A673 (cell line): Measurements from ENCODE around the gene SARNP. TPM values are rescaled to one million over a fixed set of nuclear protein-coding genes. Genes with fewer than 3 reads are reported as not detected.

Source experiments
- BruUV-seq: library from RNA; stranded (reverse); fragments of 400-500 nt; replicated peaks from 2 replicates; lab custom pipeline; 2021; lab: Mats Ljungman, UMichigan
- CTCF ChIA-PET: fragments of 300-600 bp; sonication (Branson Sonifier 250); formaldehyde crosslinking; loops from one replicate; lab custom pipeline; 2022; ENCODE audit warnings: antibody characterized with exemption; lab: Charles Lee
- POLR2A ChIA-PET: fragments of 300-600 bp; sonication (Branson Sonifier 250); formaldehyde crosslinking; loops from one replicate; lab custom pipeline; 2022; ENCODE audit warnings: antibody characterized with exemption; ENCODE audit not compliant: low non-redundant PET; lab: Charles Lee
- DNase-seq: peaks from one replicate; pipeline ENCODE4 v3.0.0-alpha.2; 2015; ENCODE audit warnings: low spot score
- H3K27ac ChIP-seq: fragments of 200-600 bp; sonication (generic); 2 replicates; pipeline ENCODE4 v1.5.1; 2016; ENCODE audit warnings: mixed run types, low read depth, mild to moderate bottlenecking, mixed read lengths, antibody characterized with exemption, low read length; ENCODE audit not compliant: poor library complexity, severe bottlenecking
- H3K27me3 ChIP-seq: fragments of 200-600 bp; sonication (generic); replicated peaks from 2 replicates; pipeline ENCODE4 v1.6.1; 2017; ENCODE audit warnings: mixed run types, low read depth, mild to moderate bottlenecking, mixed read lengths, antibody characterized with exemption, low read length; ENCODE audit not compliant: insufficient read depth, poor library complexity
- H3K36me3 ChIP-seq: fragments of 200-600 bp; sonication (generic); 2 replicates; pipeline ENCODE4 v1.6.1; 2016; ENCODE audit warnings: mixed run types, mild to moderate bottlenecking, mixed read lengths, antibody characterized with exemption, low read length; ENCODE audit not compliant: insufficient read depth, poor library complexity, severe bottlenecking
- H3K4me1 ChIP-seq: fragments of 200-600 bp; sonication (generic); 2 replicates; pipeline ENCODE4 v1.6.1; 2017; ENCODE audit warnings: mixed run types, mild to moderate bottlenecking, mixed read lengths, antibody characterized with exemption, low read length; ENCODE audit not compliant: insufficient read depth, poor library complexity, severe bottlenecking
- H3K4me3 ChIP-seq: fragments of 200-600 bp; sonication (generic); 2 replicates; pipeline ENCODE4 v1.5.1; 2016; ENCODE audit warnings: low read depth, mixed run types, mild to moderate bottlenecking, mixed read lengths, low read length; ENCODE audit not compliant: poor library complexity, severe bottlenecking
- H3K9me3 ChIP-seq: fragments of 200-600 bp; sonication (generic); 2 replicates; pipeline ENCODE4 v1.6.1; 2016; ENCODE audit warnings: mixed run types, low read depth, mild to moderate bottlenecking, mixed read lengths, antibody characterized with exemption, low read length; ENCODE audit not compliant: poor library complexity, severe bottlenecking
- CTCF ChIP-seq: fragments of 300-800, 200-600 bp; sonication (generic); conservative IDR thresholded peaks from 2 replicates; pipeline ENCODE4 v1.5.1; 2017; ENCODE audit warnings: low read depth, mild to moderate bottlenecking, antibody characterized with exemption, low read length, moderate library complexity, mixed read lengths
- EZH2 ChIP-seq: fragments of 200-600 bp; sonication (generic); IDR thresholded peaks from 2 replicates; pipeline ENCODE4 v1.6.1; 2017; ENCODE audit warnings: borderline replicate concordance, low read depth, mild to moderate bottlenecking, mixed read lengths, antibody characterized with exemption, low read length; ENCODE audit not compliant: poor library complexity, severe bottlenecking
- intact Hi-C: fragments of 100-400 bp; cut with micrococcal nuclease; formaldehyde crosslinking; loops from one replicate; pipeline ENCODE4 v1.10.0; 2022; ENCODE audit not compliant: unreplicated experiment
- total RNA-seq: library from RNA; stranded (reverse); gene quantifications from 2 replicates; pipeline ENCODE4 v1.2.3, GENCODE V29; 2021

SARNP gene
- total RNA-seq, 1 experiment from 2014 or later, result 104 TPM

GRCh38 chr12:55723516-55724225 is 93.9 kb downstream of the SARNP start:
- Histone ChIP-seq H3K27ac (no peak overlapping the region), H3K4me3 (no peak overlapping the region), H3K9me3 (no peaks in the 10 kb centered on the region), H3K4me1 (peaks cover 21% of the 10 kb centered on the region), H3K27me3 (no peaks in the 10 kb centered on the region), H3K36me3 (peaks cover 37% of the 10 kb centered on the region)
- no TSS peak for BruUV-seq
- ChIA-PET CTCF (interaction anchor here (1.1 kb wide), 1 partner anchor 10 kb away, joined by 7 read pairs; no protein-coding TSS in a partner anchor), POLR2A (no interaction called here)
- intact Hi-C loops, result loop anchor here (5.0 kb wide), 1 partner anchor 66 kb away; no protein-coding TSS in a partner anchor
- TF ChIP-seq CTCF (no peak), EZH2 (no peak)
- no peak for DNase-seq

GRCh38 chr12:55722948-55723347 is 94.6 kb downstream of the SARNP start:
- H3K4me3 ChIP-seq, result no peak overlapping the region
- ChIA-PET POLR2A (no interaction called here), CTCF (interaction anchor here (0.7 to 1.1 kb wide), 2 partner anchors 11 to 65 kb away, joined by 3 to 7 read pairs; no protein-coding TSS in a partner anchor)
- no peak for DNase-seq
- TF ChIP-seq EZH2 (no peak), CTCF (no peak)
- BruUV-seq, result no TSS peak
- H3K36me3 ChIP-seq, result peaks cover 37% of the 10 kb centered on the region
- no peaks in the 10 kb centered on the region for H3K27me3 ChIP-seq
- intact Hi-C loops, result loop anchor here (5.0 kb wide), 1 partner anchor 66 kb away; no protein-coding TSS in a partner anchor
- no peaks in the 10 kb centered on the region for H3K9me3 ChIP-seq
- no peak overlapping the region for H3K27ac ChIP-seq
- peaks cover 28% of the 10 kb centered on the region for H3K4me1 ChIP-seq

GRCh38 chr12:55721601-55722213 is 95.8 kb downstream of the SARNP start:
- Histone ChIP-seq H3K4me3 (no peak overlapping the region), H3K27me3 (no peaks in the 10 kb centered on the region), H3K27ac (no peak overlapping the region), H3K9me3 (no peaks in the 10 kb centered on the region), H3K4me1 (peaks cover 38% of the 10 kb centered on the region), H3K36me3 (peaks cover 27% of the 10 kb centered on the region)
- intact Hi-C loops, result loop anchor here (5.0 kb wide), 1 partner anchor 64 kb away; no protein-coding TSS in a partner anchor
- CTCF ChIA-PET, result no interaction called here
- DNase-seq, result no peak
- TF ChIP-seq CTCF, result no peak
- no peak for TF ChIP-seq EZH2
- POLR2A ChIA-PET, result interaction anchor here (0.6 kb wide), 1 partner anchor 13 kb away, joined by 3 read pairs; no protein-coding TSS in a partner anchor
- no TSS peak for BruUV-seq
